ENCODE results near the gene DGKI. TPM values are rescaled to one million over a fixed set of nuclear protein-coding genes. Genes with fewer than 3 reads are reported as not detected.

Gene DGKI
- total and polyA plus RNA-seq, 4 donors: 0.01 to 0.37 (median 0.31) TPM

DNA sequence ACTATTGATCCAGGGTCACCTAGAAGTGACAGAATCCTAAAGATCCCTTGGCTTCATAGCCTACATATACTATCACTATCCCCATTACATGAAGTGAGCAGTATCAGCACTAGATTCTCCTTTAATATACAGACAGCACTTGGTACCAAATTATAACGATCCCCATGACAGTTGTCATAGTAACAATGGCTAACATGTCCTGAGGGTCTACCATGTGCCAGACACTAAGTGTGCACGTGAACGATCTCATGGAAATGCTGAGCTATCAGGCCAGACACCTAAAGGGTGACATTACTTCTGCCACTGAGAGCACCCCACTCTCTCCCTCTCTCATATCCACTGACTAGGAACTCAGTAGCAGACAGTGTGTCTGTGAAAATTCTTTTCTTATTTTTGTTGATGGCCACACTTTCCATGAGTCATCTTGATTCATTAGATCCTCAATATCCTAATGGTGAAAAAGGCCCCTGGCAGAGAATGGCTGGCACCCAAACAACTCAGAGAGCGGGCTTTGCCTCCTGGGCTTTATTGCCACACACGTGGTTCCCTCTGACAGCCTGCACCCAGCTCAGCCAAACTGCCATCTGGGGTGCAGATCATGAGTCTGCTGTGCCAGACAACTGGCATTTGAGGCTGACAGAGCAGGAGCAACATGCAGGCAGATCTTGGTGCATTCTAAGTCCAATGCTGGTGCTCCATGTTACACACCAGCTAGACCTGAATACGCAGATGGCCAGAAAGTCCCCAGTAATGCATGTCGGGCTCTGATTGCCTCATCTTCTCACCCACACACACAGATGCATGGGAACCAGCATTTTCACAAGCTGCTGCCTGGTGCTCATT, 176.3 kb downstream of the DGKI start:
- H3K27ac ChIP-seq (ENCODE audit: low read depth in 1 of 2, low read length in 2 of 2): no peak overlapping the region
- H3K9me3 ChIP-seq (ENCODE audit: control insufficient read depth in 4 of 4, low read length in 3 of 4): peaks cover 0 to 5% (median 0%) of the 10 kb centered on the region in 4 donors

GRCh38 chr7:137669706-137670105, 177.1 kb downstream of the DGKI start:
- 54% methylated on average over 2 of the region's 2 CpGs for WGBS
- Histone ChIP-seq H3K36me3 (ENCODE audit: control insufficient read depth in 4 of 4, insufficient read depth in 3 of 4, low read depth in 1 of 4, low read length in 3 of 4) (no peaks in the 10 kb centered on the region), H3K27me3 (ENCODE audit: control insufficient read depth in 4 of 4, insufficient read depth in 4 of 4, low read length in 3 of 4) (peaks cover 0 to 12% (median 1%) of the 10 kb centered on the region in 4 donors), H3K9ac (ENCODE audit: low read depth in 1 of 2, low read length in 2 of 2) (no peak overlapping the region), H3K4me1 (ENCODE audit: control insufficient read depth in 4 of 4, insufficient read depth in 4 of 4, low read length in 3 of 4) (no peaks in the 10 kb centered on the region), H3K4me3 (ENCODE audit: low read depth in 1 of 3, low read length in 3 of 3) (no peak overlapping the region), H3K9me3 (ENCODE audit: control insufficient read depth in 4 of 4, low read length in 3 of 4) (peaks cover 0 to 5% (median 0%) of the 10 kb centered on the region in 4 donors), H3K27ac (ENCODE audit: low read depth in 1 of 2, low read length in 2 of 2) (no peak overlapping the region)
- TF ChIP-seq EGR1 (IDR thresholded peaks at IDR 0.05; ENCODE audit: low read depth in 2 of 2) (no peak), SP1 (IDR thresholded peaks at IDR 0.05) (no peak), NR2F2 (IDR thresholded peaks at IDR 0.05) (no peak), CTCF (IDR thresholded peaks at IDR 0.05; ENCODE audit: low read depth, low read length, missing input control) (no peak), YY1 (IDR thresholded peaks at IDR 0.05) (no peak), HNF4A (conservative IDR thresholded peaks at IDR 0.05) (no peak), ZBTB33 (IDR thresholded peaks at IDR 0.05) (no peak), TAF1 (conservative IDR thresholded peaks at IDR 0.05) (no peak), RAD21 (IDR thresholded peaks at IDR 0.05) (no peak), HNF4G (IDR thresholded peaks at IDR 0.05) (no peak), FOXA1 (IDR thresholded peaks at IDR 0.05) (no peak), FOXA2 (IDR thresholded peaks at IDR 0.05) (no peak)
- TF ChIP-seq, protein P1, sequence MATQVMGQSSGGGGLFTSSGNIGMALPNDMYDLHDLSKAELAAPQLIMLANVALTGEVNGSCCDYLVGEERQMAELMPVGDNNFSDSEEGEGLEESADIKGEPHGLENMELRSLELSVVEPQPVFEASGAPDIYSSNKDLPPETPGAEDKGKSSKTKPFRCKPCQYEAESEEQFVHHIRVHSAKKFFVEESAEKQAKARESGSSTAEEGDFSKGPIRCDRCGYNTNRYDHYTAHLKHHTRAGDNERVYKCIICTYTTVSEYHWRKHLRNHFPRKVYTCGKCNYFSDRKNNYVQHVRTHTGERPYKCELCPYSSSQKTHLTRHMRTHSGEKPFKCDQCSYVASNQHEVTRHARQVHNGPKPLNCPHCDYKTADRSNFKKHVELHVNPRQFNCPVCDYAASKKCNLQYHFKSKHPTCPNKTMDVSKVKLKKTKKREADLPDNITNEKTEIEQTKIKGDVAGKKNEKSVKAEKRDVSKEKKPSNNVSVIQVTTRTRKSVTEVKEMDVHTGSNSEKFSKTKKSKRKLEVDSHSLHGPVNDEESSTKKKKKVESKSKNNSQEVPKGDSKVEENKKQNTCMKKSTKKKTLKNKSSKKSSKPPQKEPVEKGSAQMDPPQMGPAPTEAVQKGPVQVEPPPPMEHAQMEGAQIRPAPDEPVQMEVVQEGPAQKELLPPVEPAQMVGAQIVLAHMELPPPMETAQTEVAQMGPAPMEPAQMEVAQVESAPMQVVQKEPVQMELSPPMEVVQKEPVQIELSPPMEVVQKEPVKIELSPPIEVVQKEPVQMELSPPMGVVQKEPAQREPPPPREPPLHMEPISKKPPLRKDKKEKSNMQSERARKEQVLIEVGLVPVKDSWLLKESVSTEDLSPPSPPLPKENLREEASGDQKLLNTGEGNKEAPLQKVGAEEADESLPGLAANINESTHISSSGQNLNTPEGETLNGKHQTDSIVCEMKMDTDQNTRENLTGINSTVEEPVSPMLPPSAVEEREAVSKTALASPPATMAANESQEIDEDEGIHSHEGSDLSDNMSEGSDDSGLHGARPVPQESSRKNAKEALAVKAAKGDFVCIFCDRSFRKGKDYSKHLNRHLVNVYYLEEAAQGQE (IDR thresholded peaks at IDR 0.05): no peak
- DNase-seq (ENCODE audit: low spot score): no peak

More for the DNA sequence above, 176.3 kb downstream of the DGKI start:
- H3K4me1 ChIP-seq (ENCODE audit: control insufficient read depth in 4 of 4, insufficient read depth in 4 of 4, low read length in 3 of 4): no peaks in the 10 kb centered on the region
- WGBS: 91% methylated on average over 7 of the region's 7 CpGs
- H3K4me3 ChIP-seq (ENCODE audit: low read depth in 1 of 3, low read length in 3 of 3): no peak overlapping the region
- no peak for TF ChIP-seq RXRA (IDR thresholded peaks at IDR 0.05)
- no peak overlapping the region for H3K9ac ChIP-seq (ENCODE audit: low read depth in 1 of 2, low read length in 2 of 2)
- peaks cover 0 to 12% (median 2%) of the 10 kb centered on the region in 4 donors for H3K27me3 ChIP-seq (ENCODE audit: control insufficient read depth in 4 of 4, insufficient read depth in 4 of 4, low read length in 3 of 4)
- no peak for DNase-seq (ENCODE audit: low spot score)
- H3K36me3 ChIP-seq (ENCODE audit: control insufficient read depth in 4 of 4, insufficient read depth in 3 of 4, low read depth in 1 of 4, low read length in 3 of 4): no peaks in the 10 kb centered on the region
